Thyroid gland (tissue), 4 donors: ENCODE data around the gene PPP3R1. TPM values are rescaled to one million over a fixed set of nuclear protein-coding genes. Genes with fewer than 3 reads are reported as not detected.

ENCODE experiments used
- DNase-seq, 2 donors: peaks; one replicate each; pipeline ENCODE4 v3.0.0-alpha.2; 2019
- H3K27ac ChIP-seq, 3 donors: fragments of 200-600 bp; sonication (generic); 1 replicate in 2 of 3; 2 replicates in 1 of 3; pipeline ENCODE4 v1.5.1; 2016 to 2019; ENCODE audit warnings: mild to moderate bottlenecking in 1 of 3, moderate library complexity in 1 of 3
- H3K27me3 ChIP-seq: fragments of 200-600 bp; sonication (generic); one replicate; pipeline ENCODE4 v1.5.1; 2019
- H3K36me3 ChIP-seq, 2 donors: fragments of 200-600 bp; sonication (generic); one replicate each; pipeline ENCODE4 v1.5.1; 2016 to 2019
- H3K4me1 ChIP-seq, 2 donors: fragments of 200-600 bp; sonication (generic); one replicate each; pipeline ENCODE4 v1.5.1; 2017 to 2019
- H3K4me3 ChIP-seq, 3 donors: fragments of 200-600 bp; sonication (generic); replicated peaks in 1 of 3; 1 replicate in 2 of 3; 2 replicates in 1 of 3; pipeline ENCODE4 v1.5.1; 2016; ENCODE audit warnings: mild to moderate bottlenecking in 1 of 3
- H3K9me3 ChIP-seq: fragments of 200-600 bp; sonication (generic); one replicate; pipeline ENCODE4 v1.5.1; 2017
- CTCF ChIP-seq, 6 experiments: fragments of 200-600 bp in 3 of 6; fragments of 450-650 bp in 3 of 6; sonication (generic) in 3 of 6; IDR thresholded peaks; one replicate each; pipeline ENCODE4 v1.5.1; 2016 to 2019; ENCODE audit warnings: antibody characterized with exemption in 6 of 6, mild to moderate bottlenecking in 2 of 6, inconsistent platforms in 1 of 6, moderate library complexity in 1 of 6
- POLR2A ChIP-seq, 2 donors: fragments of 450-650 bp; IDR thresholded peaks; one replicate each; pipeline ENCODE4 v1.6.1; 2017; ENCODE audit warnings: antibody characterized with exemption in 2 of 2, mild to moderate bottlenecking in 2 of 2, moderate library complexity in 1 of 2
- WGBS, 2 donors: methylation state at CpG; one replicate each; pipeline ENCODE4 v1.1.5; 2017; 5-methylcytosine and 5-hydroxymethylcytosine counted together
- intact Hi-C: fragments of 100-400 bp; cut with DNase I; formaldehyde crosslinking; loops from one replicate; pipeline ENCODE4 v1.15.1; 2023
- total RNA-seq, 4 donors: library from RNA; depleted of rRNA; stranded (reverse); fragments of >200 nt; gene quantifications; one replicate each; pipeline ENCODE4 v1.2.3, GENCODE V29; 2016

The PPP3R1 gene
- total RNA-seq, 4 donors from 2014 or later, result 29.4 to 35.1 (median 31.4) TPM

GRCh38 chr2:68134554-68134953, 117.8 kb downstream of the PPP3R1 start:
- H3K27ac ChIP-seq, result no peak overlapping the region
- no peaks in the 10 kb centered on the region for H3K4me1 ChIP-seq
- intact Hi-C loops, result no loop called here
- no peak for DNase-seq
- H3K36me3 ChIP-seq, result peaks cover 0 to 6% of the 10 kb centered on the region in 2 donors
- H3K9me3 ChIP-seq, result no peaks in the 10 kb centered on the region
- no peak overlapping the region for H3K4me3 ChIP-seq
- TF ChIP-seq CTCF (IDR thresholded peaks at IDR 0.05), result no peak
- no peak for TF ChIP-seq POLR2A (IDR thresholded peaks at IDR 0.05)
- 94 to 97% methylated on average over 6 of the region's 6 CpGs for WGBS, 2 donors
- H3K27me3 ChIP-seq, result no peaks in the 10 kb centered on the region

DNA sequence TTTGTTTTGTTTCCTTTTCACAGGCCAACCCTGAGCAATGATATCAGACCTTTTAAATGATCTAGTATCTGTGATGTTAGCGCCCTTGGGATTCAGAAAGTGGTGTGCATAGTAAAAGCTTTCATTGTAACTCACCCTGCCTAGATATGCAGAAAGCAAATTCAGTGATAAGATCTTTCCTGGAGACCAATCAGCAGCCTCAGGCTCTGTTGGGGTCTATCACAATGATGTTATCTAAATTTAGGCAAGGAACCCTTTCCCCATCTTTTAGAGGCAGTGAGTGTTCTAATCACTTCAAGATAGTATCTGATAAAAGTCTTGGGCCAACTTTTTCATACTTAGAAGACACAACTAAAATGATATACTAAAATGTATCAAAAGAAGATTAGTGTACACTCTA, 118.2 kb downstream of the PPP3R1 start:
- no peak for TF ChIP-seq CTCF (IDR thresholded peaks at IDR 0.05)
- no peak for TF ChIP-seq POLR2A (IDR thresholded peaks at IDR 0.05)
- intact Hi-C loops, result no loop called here

More for the DNA sequence above, 118.2 kb downstream of the PPP3R1 start:
- Histone ChIP-seq H3K36me3 (peaks cover 0 to 6% of the 10 kb centered on the region in 2 donors), H3K27ac (no peak overlapping the region), H3K4me3 (no peak overlapping the region), H3K4me1 (no peaks in the 10 kb centered on the region), H3K27me3 (no peaks in the 10 kb centered on the region), H3K9me3 (no peaks in the 10 kb centered on the region)
- no peak for DNase-seq
- 94 to 95% methylated on average over 1 of the region's 1 CpG for WGBS, 2 donors

Other genes starting within 250 kb of the PPP3R1 start
- 10 to 100 TPM; 40.6 to 67.9 (median 48.2) TPM for gene C1D, start 189.5 kb downstream of the PPP3R1 start, total RNA-seq
- 10 to 100 TPM; 13.2 to 23.2 (median 18.5) TPM for gene PNO1, start 94.6 kb downstream of the PPP3R1 start, total RNA-seq
- gene CNRIP1, start 67.4 kb upstream of the PPP3R1 start, total RNA-seq, result 10 to 100 TPM in 3 of 4 donors, 1 to 10 TPM in 1; 2.5 to 25.7 (median 17.1) TPM
- gene PLEK, start 112.8 kb upstream of the PPP3R1 start, total RNA-seq, result 10 to 100 TPM in 2 of 4 donors, 1 to 10 TPM in 2; 3.4 to 12.0 (median 7.9) TPM
- gene FBXO48, start 214.8 kb upstream of the PPP3R1 start, total RNA-seq, result 1 to 10 TPM in 2 of 4 donors, under 1 TPM in 2; 0.63 to 1.8 (median 1.0) TPM
- 10 to 100 TPM in 2 of 4 donors, 1 to 10 TPM in 2; 8.7 to 12.9 (median 9.6) TPM for gene APLF, start 215.1 kb upstream of the PPP3R1 start, total RNA-seq